ENCODE data around the gene OR2T33. TPM values are rescaled to one million over a fixed set of nuclear protein-coding genes. Genes with fewer than 3 reads are reported as not detected.

OR2T33 gene
- polyA plus RNA-seq, 1 of the 3 experiments (the other 2 are of a cell fraction), result 0.07 TPM

DNA sequence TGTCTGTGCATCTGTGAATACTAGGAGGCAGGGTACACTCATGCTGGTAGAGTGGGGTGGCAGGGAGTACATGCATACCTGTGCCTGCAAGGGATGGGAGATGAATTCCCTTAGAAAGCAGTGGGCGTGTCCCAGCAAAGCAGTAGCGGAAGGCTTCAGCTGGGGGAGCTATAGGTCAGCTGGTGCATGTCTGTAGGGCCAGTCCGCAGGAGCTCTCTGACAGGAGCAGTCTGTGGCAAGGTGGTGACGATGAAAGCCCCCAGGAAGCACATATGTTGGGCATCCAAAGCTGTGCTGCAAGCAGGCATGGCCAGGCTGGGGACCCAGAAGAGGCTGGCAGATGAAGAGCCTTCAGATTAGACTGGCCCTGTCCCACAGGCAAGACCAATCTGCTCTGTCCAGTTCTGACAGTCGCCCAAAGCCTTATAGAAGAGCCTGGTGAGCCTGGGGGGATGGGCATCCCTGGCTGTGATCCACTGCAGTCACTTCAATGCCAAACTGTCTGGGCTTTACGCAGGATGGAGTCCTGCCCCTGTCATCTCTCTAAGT, 48.3 kb downstream of the OR2T33 start:
- Histone ChIP-seq H3K9ac (no peak overlapping the region), H3K79me2 (ENCODE audit: insufficient read depth) (no peaks in the 10 kb centered on the region), H3K9me3 (no peaks in the 10 kb centered on the region; the same call in 1 of the 2 replicates), H3K4me3 (ENCODE audit: low read depth in 2 of 2, low read length in 1 of 2) (no peak overlapping the region), H3K27me3 (ENCODE audit: insufficient read depth) (no peaks in the 10 kb centered on the region), H3K4me2 (no peak overlapping the region), H3K4me1 (ENCODE audit: control insufficient read depth in 1 of 2, insufficient read depth in 2 of 2, low read depth in 1 of 2, low read length in 1 of 2) (no peaks in the 10 kb centered on the region), H2AFZ (ENCODE audit: low read depth) (no peak overlapping the region), H3F3A (replicated peaks; ENCODE audit: insufficient read depth) (no peaks in the 10 kb centered on the region), H3K9me2 (no peaks in the 10 kb centered on the region), H3K36me3 (replicated peaks in 1 of 2; ENCODE audit: control insufficient read depth in 1 of 2, insufficient read depth in 2 of 2, low read length in 1 of 2) (no peaks in the 10 kb centered on the region), H3K27ac (ENCODE audit: low read depth in 2 of 2, low read length in 1 of 2) (no peak overlapping the region), H4K20me1 (ENCODE audit: insufficient read depth) (no peaks in the 10 kb centered on the region)
- ChIA-PET POLR2A (no interaction called here), CTCF (no interaction called here)
- 0% methylated on average over 4 of the region's 6 CpGs for WGBS (ENCODE audit: low lambda C conversion rate)
- TF ChIP-seq POLR2AphosphoS5 (IDR thresholded peaks at IDR 0.05; ENCODE audit: low read depth, low read length), result no peak
- no peak for TF ChIP-seq MEF2A (IDR thresholded peaks at IDR 0.05; ENCODE audit: borderline replicate concordance, low read depth)
- no peak for TF ChIP-seq GATA2 (CRISPR knock-in tag; IDR thresholded peaks at IDR 0.05)
- TF ChIP-seq, protein P1, sequence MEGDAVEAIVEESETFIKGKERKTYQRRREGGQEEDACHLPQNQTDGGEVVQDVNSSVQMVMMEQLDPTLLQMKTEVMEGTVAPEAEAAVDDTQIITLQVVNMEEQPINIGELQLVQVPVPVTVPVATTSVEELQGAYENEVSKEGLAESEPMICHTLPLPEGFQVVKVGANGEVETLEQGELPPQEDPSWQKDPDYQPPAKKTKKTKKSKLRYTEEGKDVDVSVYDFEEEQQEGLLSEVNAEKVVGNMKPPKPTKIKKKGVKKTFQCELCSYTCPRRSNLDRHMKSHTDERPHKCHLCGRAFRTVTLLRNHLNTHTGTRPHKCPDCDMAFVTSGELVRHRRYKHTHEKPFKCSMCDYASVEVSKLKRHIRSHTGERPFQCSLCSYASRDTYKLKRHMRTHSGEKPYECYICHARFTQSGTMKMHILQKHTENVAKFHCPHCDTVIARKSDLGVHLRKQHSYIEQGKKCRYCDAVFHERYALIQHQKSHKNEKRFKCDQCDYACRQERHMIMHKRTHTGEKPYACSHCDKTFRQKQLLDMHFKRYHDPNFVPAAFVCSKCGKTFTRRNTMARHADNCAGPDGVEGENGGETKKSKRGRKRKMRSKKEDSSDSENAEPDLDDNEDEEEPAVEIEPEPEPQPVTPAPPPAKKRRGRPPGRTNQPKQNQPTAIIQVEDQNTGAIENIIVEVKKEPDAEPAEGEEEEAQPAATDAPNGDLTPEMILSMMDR (IDR thresholded peaks at IDR 0.05), result no peak
- TF ChIP-seq TEAD4 (IDR thresholded peaks at IDR 0.05; ENCODE audit: borderline replicate concordance, insufficient read depth), result no peak
- no peak for TF ChIP-seq FOXJ3 (CRISPR knock-in tag; IDR thresholded peaks at IDR 0.05)
- TF ChIP-seq FOSL2 (IDR thresholded peaks at IDR 0.05; ENCODE audit: borderline replicate concordance, low read depth), result no peak
- no peak for TF ChIP-seq FOXM1 (IDR thresholded peaks at IDR 0.05; ENCODE audit: low read depth)
- TF ChIP-seq NFIC (IDR thresholded peaks at IDR 0.05; ENCODE audit: borderline replicate concordance), result no peak
- TF ChIP-seq JUND (IDR thresholded peaks at IDR 0.05), result no peak
- TF ChIP-seq TAF1 (IDR thresholded peaks at IDR 0.05; ENCODE audit: borderline replicate concordance, low read depth, low read length), result no peak
- no peak for TF ChIP-seq IRF3 (IDR thresholded peaks at IDR 0.05; ENCODE audit: low read depth, low read length)
- no peak for TF ChIP-seq USF2 (IDR thresholded peaks at IDR 0.05; ENCODE audit: borderline replicate concordance, low read depth, low read length)
- TF ChIP-seq, protein P2, sequence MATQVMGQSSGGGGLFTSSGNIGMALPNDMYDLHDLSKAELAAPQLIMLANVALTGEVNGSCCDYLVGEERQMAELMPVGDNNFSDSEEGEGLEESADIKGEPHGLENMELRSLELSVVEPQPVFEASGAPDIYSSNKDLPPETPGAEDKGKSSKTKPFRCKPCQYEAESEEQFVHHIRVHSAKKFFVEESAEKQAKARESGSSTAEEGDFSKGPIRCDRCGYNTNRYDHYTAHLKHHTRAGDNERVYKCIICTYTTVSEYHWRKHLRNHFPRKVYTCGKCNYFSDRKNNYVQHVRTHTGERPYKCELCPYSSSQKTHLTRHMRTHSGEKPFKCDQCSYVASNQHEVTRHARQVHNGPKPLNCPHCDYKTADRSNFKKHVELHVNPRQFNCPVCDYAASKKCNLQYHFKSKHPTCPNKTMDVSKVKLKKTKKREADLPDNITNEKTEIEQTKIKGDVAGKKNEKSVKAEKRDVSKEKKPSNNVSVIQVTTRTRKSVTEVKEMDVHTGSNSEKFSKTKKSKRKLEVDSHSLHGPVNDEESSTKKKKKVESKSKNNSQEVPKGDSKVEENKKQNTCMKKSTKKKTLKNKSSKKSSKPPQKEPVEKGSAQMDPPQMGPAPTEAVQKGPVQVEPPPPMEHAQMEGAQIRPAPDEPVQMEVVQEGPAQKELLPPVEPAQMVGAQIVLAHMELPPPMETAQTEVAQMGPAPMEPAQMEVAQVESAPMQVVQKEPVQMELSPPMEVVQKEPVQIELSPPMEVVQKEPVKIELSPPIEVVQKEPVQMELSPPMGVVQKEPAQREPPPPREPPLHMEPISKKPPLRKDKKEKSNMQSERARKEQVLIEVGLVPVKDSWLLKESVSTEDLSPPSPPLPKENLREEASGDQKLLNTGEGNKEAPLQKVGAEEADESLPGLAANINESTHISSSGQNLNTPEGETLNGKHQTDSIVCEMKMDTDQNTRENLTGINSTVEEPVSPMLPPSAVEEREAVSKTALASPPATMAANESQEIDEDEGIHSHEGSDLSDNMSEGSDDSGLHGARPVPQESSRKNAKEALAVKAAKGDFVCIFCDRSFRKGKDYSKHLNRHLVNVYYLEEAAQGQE (IDR thresholded peaks at IDR 0.05; ENCODE audit: low read depth, low read length), result no peak
- TF ChIP-seq MXI1 (IDR thresholded peaks at IDR 0.05; ENCODE audit: low read depth, low read length), result no peak
- no peak for TF ChIP-seq GABPA (IDR thresholded peaks at IDR 0.05; ENCODE audit: low read depth)
- no peak for TF ChIP-seq RXRA (IDR thresholded peaks at IDR 0.05; ENCODE audit: borderline replicate concordance, low read depth)
- no peak for DNase-seq
